Endothelial cell (in vitro differentiated cells): ENCODE data around the gene IRS2. TPM values are rescaled to one million over a fixed set of nuclear protein-coding genes. Genes with fewer than 3 reads are reported as not detected.

Experiments used
- DNase-seq: peaks from one replicate; pipeline ENCODE4 v3.0.0; 2021; ENCODE audit warnings: low spot score
- H3K27ac Mint-ChIP-seq: one replicate; pipeline ENCODE4 v1.8.0; 2021; ENCODE audit warnings: mixed read lengths, inconsistent platforms; ENCODE audit not compliant: unreplicated experiment
- H3K27me3 Mint-ChIP-seq: one replicate; pipeline ENCODE4 v1.8.0; 2021; ENCODE audit warnings: mild to moderate bottlenecking, moderate library complexity, mixed read lengths, inconsistent platforms; ENCODE audit not compliant: unreplicated experiment
- H3K36me3 Mint-ChIP-seq: one replicate; pipeline ENCODE4 v1.8.0; 2021; ENCODE audit warnings: mild to moderate bottlenecking, low read depth, mixed read lengths, inconsistent platforms; ENCODE audit not compliant: unreplicated experiment
- H3K4me1 Mint-ChIP-seq: one replicate; pipeline ENCODE4 v1.8.0; 2021; ENCODE audit warnings: mild to moderate bottlenecking, mixed read lengths, inconsistent platforms; ENCODE audit not compliant: unreplicated experiment
- H3K4me3 Mint-ChIP-seq: one replicate; pipeline ENCODE4 v1.8.0; 2021; ENCODE audit warnings: mild to moderate bottlenecking, mixed read lengths, inconsistent platforms; ENCODE audit not compliant: unreplicated experiment
- H3K9me3 Mint-ChIP-seq: one replicate; pipeline ENCODE4 v1.8.0; 2021; ENCODE audit warnings: mixed read lengths, inconsistent platforms; ENCODE audit not compliant: unreplicated experiment
- total RNA-seq: library from RNA; stranded (reverse); fragmentation: NEBNext Ultra II Directional; extraction: Animal tissue kit (Norgen Biotek cat#: 25700); gene quantifications from one replicate; pipeline ENCODE4 v1.2.1, GENCODE V29; 2021; ENCODE audit not compliant: unreplicated experiment
- TF ChIP-seq, protein P1 (sequence below): fragments of 200-600 bp; sonication (generic); IDR thresholded peaks from one replicate; pipeline ENCODE4 v1.5.0; 2021; ENCODE audit warnings: antibody characterized with exemption; ENCODE audit not compliant: unreplicated experiment

IRS2 gene
- total RNA-seq, 1 donor from 2014 or later, result 16.4 TPM

DNA sequence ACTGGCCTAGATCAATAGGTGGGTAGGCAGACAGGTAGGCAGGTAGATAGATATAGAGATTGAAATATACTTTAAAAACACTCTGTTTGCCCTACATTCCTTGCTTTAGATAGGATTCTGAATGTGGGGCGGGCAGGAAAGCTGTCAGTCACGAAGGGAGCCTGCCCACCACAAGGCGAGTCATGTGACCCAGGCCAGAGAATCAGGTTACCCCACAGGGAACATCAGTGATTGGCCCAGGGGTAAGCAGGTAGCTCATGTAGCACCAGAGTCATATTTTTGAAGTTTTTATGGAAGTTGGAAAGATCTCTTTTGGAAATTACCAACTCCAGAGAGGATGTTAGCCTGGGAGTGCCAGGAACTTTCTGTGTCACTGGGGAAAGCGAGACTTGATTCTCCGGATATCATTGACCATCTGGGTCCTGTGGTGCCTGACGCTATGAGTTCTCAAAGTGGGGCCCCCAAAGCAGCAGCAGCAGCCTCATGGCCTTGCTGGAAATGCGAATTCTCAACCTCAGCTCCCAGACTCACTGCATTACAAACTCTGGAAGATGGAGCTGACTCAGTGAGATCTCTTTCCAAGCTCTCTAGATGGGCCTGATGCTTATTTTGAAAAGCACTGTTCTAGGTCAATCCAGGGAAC, 60.3 kb downstream of the IRS2 start:
- TF ChIP-seq, protein P1, sequence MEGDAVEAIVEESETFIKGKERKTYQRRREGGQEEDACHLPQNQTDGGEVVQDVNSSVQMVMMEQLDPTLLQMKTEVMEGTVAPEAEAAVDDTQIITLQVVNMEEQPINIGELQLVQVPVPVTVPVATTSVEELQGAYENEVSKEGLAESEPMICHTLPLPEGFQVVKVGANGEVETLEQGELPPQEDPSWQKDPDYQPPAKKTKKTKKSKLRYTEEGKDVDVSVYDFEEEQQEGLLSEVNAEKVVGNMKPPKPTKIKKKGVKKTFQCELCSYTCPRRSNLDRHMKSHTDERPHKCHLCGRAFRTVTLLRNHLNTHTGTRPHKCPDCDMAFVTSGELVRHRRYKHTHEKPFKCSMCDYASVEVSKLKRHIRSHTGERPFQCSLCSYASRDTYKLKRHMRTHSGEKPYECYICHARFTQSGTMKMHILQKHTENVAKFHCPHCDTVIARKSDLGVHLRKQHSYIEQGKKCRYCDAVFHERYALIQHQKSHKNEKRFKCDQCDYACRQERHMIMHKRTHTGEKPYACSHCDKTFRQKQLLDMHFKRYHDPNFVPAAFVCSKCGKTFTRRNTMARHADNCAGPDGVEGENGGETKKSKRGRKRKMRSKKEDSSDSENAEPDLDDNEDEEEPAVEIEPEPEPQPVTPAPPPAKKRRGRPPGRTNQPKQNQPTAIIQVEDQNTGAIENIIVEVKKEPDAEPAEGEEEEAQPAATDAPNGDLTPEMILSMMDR, result no peak
- H3K4me3 Mint-ChIP-seq, result no peak overlapping the region
- peaks cover 6% of the 10 kb centered on the region for H3K27me3 Mint-ChIP-seq
- DNase-seq, result no peak
- peaks cover 21% of the 10 kb centered on the region for H3K4me1 Mint-ChIP-seq
- H3K27ac Mint-ChIP-seq, result no peak overlapping the region
- H3K9me3 Mint-ChIP-seq, result no peaks in the 10 kb centered on the region
- no peaks in the 10 kb centered on the region for H3K36me3 Mint-ChIP-seq

DNA sequence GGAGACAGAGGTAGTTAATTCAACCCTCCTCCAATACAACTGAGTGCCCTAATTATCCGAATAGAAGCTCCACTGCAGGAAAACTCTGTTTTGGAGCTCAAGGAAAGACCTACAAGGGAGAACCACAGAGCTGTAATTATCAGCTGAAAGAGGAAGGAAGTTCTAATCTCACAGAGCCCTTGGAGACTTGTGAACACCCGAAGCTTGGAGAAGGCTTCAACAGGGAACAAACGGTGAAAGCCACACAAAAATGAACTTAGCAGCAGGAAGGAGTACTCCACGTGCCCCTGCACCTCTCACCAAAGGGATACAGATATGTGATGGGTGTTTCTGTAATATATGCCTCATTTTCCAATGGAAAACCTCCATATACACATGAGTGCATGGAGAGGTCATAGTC, 61.1 kb downstream of the IRS2 start:
- TF ChIP-seq, protein P1, result no peak
- H3K27me3 Mint-ChIP-seq, result peaks cover 7% of the 10 kb centered on the region
- peaks cover 21% of the 10 kb centered on the region for H3K4me1 Mint-ChIP-seq

DNA sequence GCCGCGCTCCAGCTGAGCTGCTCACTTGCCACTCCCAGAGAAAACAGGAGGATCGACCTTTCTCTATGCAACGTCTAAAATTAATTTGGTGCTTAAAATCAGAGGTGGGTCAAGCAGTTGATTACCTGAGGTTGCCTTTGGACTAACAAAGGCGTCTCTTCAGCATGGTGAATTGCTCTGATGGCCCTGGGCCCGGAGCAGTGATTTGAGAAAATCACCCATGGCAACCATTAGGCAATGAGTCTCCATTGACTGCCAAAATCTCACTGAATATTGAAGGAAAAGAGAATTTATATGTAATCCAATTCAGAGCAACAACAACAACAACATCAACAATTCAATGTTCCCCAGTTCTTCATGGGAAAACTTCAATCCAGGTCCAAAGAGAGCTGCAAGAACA, 61.8 kb downstream of the IRS2 start:
- Mint-ChIP-seq H3K4me3 (no peak overlapping the region), H3K27me3 (peaks cover 8% of the 10 kb centered on the region), H3K9me3 (no peaks in the 10 kb centered on the region), H3K36me3 (no peaks in the 10 kb centered on the region), H3K27ac (no peak overlapping the region), H3K4me1 (peaks cover 18% of the 10 kb centered on the region)
- TF ChIP-seq, protein P1, result no peak
- no peak for DNase-seq

More for the DNA sequence above, 61.1 kb downstream of the IRS2 start:
- DNase-seq, result no peak
- Mint-ChIP-seq H3K36me3 (no peaks in the 10 kb centered on the region), H3K9me3 (no peaks in the 10 kb centered on the region), H3K4me3 (no peak overlapping the region), H3K27ac (no peak overlapping the region)

DNA sequence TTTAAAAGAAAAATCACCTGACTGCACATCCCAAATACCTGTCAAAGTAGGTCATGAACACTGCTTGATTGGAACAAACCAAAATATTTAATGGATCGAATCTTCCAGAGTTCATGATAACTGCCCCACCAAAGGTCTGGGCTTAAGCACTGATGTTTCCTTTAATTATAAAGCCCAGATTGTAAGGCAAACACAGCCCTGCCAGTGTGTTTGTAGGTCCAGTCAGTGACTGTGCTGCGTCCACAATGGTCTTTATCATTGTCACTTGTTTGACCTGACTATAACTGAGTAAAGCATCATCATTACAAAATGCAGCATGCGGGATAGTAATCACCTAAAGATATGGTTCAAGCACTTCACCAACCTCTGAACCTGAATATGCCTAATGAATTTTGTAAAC, 63.3 kb downstream of the IRS2 start:
- no peaks in the 10 kb centered on the region for H3K9me3 Mint-ChIP-seq
- H3K4me1 Mint-ChIP-seq, result peaks cover 9% of the 10 kb centered on the region
- no peak for DNase-seq
- H3K27ac Mint-ChIP-seq, result no peak overlapping the region
- no peaks in the 10 kb centered on the region for H3K36me3 Mint-ChIP-seq
- no peak overlapping the region for H3K4me3 Mint-ChIP-seq
- H3K27me3 Mint-ChIP-seq, result peaks cover 5% of the 10 kb centered on the region
- TF ChIP-seq, protein P1, result no peak

DNA sequence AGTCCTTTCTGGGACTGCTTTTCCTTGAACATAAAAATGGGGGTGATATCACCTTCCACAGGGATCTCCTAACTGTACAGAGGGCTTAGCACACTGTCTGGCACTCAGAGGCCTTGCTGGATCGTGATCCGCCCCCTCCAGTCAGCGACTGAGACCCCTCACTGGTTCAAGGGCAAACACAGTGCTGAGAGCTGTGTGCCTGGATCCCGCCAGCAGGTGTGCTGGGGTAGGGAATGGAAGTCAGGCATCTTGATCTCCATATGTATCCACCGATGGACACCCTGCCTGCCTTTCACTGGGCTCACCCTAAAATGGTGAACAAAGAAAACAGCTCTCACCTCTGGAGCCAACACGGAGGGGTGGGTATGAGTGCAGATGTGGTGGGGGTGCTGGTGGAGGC, 64.3 kb downstream of the IRS2 start:
- no peak for DNase-seq
- no peak overlapping the region for H3K27ac Mint-ChIP-seq
- TF ChIP-seq, protein P1, result no peak
- H3K4me3 Mint-ChIP-seq, result no peak overlapping the region
- no peaks in the 10 kb centered on the region for H3K36me3 Mint-ChIP-seq
- peaks cover 9% of the 10 kb centered on the region for H3K4me1 Mint-ChIP-seq
- no peaks in the 10 kb centered on the region for H3K9me3 Mint-ChIP-seq
- H3K27me3 Mint-ChIP-seq, result peaks cover 7% of the 10 kb centered on the region
